Activated naive CD8-positive, alpha-beta T cell (primary cell): Measurements from ENCODE around the gene FUT3.

Source experiments
- H3K27ac Mint-ChIP-seq: one replicate; pipeline ENCODE4 v1.8.0; 2021; ENCODE audit warnings: mixed read lengths
- H3K27me3 Mint-ChIP-seq: one replicate; pipeline ENCODE4 v1.8.0; 2021; ENCODE audit warnings: mixed read lengths
- H3K36me3 Mint-ChIP-seq: one replicate; pipeline ENCODE4 v1.8.0; 2021; ENCODE audit warnings: mixed read lengths
- H3K4me1 Mint-ChIP-seq: one replicate; pipeline ENCODE4 v1.8.0; 2021; ENCODE audit warnings: low read depth, mixed read lengths
- H3K4me3 Mint-ChIP-seq: one replicate; pipeline ENCODE4 v1.8.0; 2021; ENCODE audit warnings: mild to moderate bottlenecking, mixed read lengths
- H3K9me3 Mint-ChIP-seq: one replicate; pipeline ENCODE4 v1.8.0; 2021; ENCODE audit warnings: low read depth, mixed read lengths

The FUT3 gene

DNA sequence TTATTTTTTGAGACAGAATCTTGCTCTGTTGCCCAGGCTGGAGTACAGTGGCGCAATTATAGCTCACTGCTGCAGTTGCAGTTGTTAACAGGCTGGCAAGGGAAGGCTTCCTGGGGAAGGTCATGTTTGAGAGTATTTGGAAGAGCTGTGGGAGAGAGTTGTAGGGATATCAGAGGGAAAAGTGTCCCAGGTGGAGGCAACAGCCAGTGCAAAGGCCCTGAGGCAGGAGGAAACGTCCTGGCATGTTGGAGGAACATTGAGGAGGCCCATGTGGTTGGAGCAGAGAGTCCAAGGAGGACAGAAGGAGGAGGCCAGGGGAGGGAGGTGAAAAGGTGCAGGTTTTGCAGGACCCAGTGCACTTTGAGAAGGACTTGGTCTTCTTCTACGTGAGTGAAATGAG is 58.1 kb downstream of the FUT3 start:
- H3K36me3 Mint-ChIP-seq: peaks cover 4% of the 10 kb centered on the region
- H3K27ac Mint-ChIP-seq: no peak overlapping the region
- no peaks in the 10 kb centered on the region for H3K9me3 Mint-ChIP-seq
- peaks cover 15% of the 10 kb centered on the region for H3K4me1 Mint-ChIP-seq
- no peaks in the 10 kb centered on the region for H3K27me3 Mint-ChIP-seq
- H3K4me3 Mint-ChIP-seq: no peak overlapping the region
